WTC11 (cell line): ENCODE measurements around the gene FAM76B.

Experiments used
- FOXP1 ChIP-seq: sonication (generic); formaldehyde crosslinking; IDR thresholded peaks from 2 replicates; pipeline ENCODE4 v1.8.0; 2022; ENCODE audit warnings: missing genetic modification reagents, mild to moderate bottlenecking, moderate library complexity, borderline replicate concordance
- NR1H2 ChIP-seq: sonication (generic); formaldehyde crosslinking; IDR thresholded peaks from 2 replicates; pipeline ENCODE4 v1.9.0; 2021; ENCODE audit warnings: mild to moderate bottlenecking, moderate library complexity, missing genetic modification reagents
- SP1 ChIP-seq: sonication (generic); formaldehyde crosslinking; conservative IDR thresholded peaks from 2 replicates; pipeline ENCODE4 v1.8.1; 2022; ENCODE audit warnings: missing genetic modification reagents
- ZNF219 ChIP-seq: sonication (generic); formaldehyde crosslinking; IDR thresholded peaks from 2 replicates; pipeline ENCODE4 v1.8.0; 2023; ENCODE audit warnings: missing genetic modification reagents, mild to moderate bottlenecking, borderline replicate concordance
- ZNF317 ChIP-seq: sonication (generic); formaldehyde crosslinking; IDR thresholded peaks from 2 replicates; pipeline ENCODE4 v1.8.1; 2023; ENCODE audit warnings: low read depth, mild to moderate bottlenecking, moderate library complexity, missing genetic modification reagents, borderline replicate concordance
- TF ChIP-seq, protein P1 (sequence below): fragments of 200-600 bp; IDR thresholded peaks from 2 replicates; pipeline ENCODE4 v1.8.0; 2022; ENCODE audit warnings: antibody characterized with exemption
- TF ChIP-seq, protein P2 (sequence below): sonication (generic); formaldehyde crosslinking; IDR thresholded peaks from 2 replicates; pipeline ENCODE4 v1.8.1; 2022; ENCODE audit warnings: missing genetic modification reagents, borderline replicate concordance
- TF ChIP-seq, protein P3 (sequence below): fragments of 250-450 bp; sonication (Bioruptor Pico); IDR thresholded peaks from 2 replicates; pipeline ENCODE4 v1.9.0; 2021; ENCODE audit warnings: mild to moderate bottlenecking
- TF ChIP-seq, protein P4 (sequence below): sonication (generic); formaldehyde crosslinking; IDR thresholded peaks from 2 replicates; pipeline ENCODE4 v1.8.1; 2022; ENCODE audit warnings: low read depth, missing genetic modification reagents, borderline replicate concordance
- TF ChIP-seq, protein P5 (sequence below): sonication (generic); formaldehyde crosslinking; IDR thresholded peaks from 2 replicates; pipeline ENCODE4 v1.8.0; 2022; ENCODE audit warnings: mild to moderate bottlenecking, missing genetic modification reagents
- TF ChIP-seq, protein P6 (sequence below): sonication (generic); formaldehyde crosslinking; IDR thresholded peaks from 2 replicates; pipeline ENCODE4 v1.8.0; 2022; ENCODE audit warnings: mild to moderate bottlenecking, missing genetic modification reagents

DNA sequence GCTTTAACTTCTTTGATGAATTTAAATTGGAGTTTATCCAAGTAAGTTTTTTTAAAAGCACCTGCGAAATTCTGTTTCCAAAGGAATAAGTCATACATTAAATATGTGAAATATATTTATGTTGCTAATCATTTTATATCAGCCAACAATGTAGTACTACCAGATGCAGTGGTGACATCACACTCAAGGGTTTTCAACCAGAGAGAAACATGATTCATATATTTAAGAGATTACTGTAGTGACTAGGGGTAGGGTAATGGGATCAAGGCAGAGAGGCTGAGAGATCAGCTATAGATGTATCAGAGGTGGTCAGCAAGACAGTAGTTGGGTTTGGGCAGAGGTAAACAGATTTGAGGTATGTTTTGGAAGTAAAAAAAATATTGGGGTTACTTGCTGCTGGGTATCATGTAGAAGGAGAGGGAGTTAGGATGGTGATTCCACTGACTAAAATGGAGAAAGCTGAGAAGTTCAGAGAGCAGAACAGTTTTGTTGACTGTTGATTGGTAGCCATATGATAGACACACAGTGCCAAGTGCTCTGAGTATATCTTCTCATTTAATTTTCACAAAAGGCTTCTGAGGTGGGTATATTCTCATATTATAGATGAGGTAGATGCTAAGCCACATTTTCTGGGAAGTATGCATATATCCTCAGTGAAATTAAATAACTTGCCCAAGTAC is 40.1 kb upstream of the FAM76B start:
- TF ChIP-seq, protein P1, sequence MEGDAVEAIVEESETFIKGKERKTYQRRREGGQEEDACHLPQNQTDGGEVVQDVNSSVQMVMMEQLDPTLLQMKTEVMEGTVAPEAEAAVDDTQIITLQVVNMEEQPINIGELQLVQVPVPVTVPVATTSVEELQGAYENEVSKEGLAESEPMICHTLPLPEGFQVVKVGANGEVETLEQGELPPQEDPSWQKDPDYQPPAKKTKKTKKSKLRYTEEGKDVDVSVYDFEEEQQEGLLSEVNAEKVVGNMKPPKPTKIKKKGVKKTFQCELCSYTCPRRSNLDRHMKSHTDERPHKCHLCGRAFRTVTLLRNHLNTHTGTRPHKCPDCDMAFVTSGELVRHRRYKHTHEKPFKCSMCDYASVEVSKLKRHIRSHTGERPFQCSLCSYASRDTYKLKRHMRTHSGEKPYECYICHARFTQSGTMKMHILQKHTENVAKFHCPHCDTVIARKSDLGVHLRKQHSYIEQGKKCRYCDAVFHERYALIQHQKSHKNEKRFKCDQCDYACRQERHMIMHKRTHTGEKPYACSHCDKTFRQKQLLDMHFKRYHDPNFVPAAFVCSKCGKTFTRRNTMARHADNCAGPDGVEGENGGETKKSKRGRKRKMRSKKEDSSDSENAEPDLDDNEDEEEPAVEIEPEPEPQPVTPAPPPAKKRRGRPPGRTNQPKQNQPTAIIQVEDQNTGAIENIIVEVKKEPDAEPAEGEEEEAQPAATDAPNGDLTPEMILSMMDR = no peak
- TF ChIP-seq NR1H2 = no peak
- TF ChIP-seq, protein P2, sequence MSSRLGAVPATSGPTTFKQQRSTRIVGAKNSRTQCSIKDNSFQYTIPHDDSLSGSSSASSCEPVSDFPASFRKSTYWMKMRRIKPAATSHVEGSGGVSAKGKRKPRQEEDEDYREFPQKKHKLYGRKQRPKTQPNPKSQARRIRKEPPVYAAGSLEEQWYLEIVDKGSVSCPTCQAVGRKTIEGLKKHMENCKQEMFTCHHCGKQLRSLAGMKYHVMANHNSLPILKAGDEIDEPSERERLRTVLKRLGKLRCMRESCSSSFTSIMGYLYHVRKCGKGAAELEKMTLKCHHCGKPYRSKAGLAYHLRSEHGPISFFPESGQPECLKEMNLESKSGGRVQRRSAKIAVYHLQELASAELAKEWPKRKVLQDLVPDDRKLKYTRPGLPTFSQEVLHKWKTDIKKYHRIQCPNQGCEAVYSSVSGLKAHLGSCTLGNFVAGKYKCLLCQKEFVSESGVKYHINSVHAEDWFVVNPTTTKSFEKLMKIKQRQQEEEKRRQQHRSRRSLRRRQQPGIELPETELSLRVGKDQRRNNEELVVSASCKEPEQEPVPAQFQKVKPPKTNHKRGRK (CRISPR knock-in tag) = no peak
- TF ChIP-seq FOXP1 = no peak
- no peak for TF ChIP-seq SP1 (CRISPR knock-in tag)
- no peak for TF ChIP-seq ZNF317 (CRISPR knock-in tag)
- TF ChIP-seq ZNF219 = no peak
- TF ChIP-seq, protein P3, sequence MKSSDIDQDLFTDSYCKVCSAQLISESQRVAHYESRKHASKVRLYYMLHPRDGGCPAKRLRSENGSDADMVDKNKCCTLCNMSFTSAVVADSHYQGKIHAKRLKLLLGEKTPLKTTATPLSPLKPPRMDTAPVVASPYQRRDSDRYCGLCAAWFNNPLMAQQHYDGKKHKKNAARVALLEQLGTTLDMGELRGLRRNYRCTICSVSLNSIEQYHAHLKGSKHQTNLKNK (CRISPR knock-in tag) = no peak
- TF ChIP-seq, protein P4, sequence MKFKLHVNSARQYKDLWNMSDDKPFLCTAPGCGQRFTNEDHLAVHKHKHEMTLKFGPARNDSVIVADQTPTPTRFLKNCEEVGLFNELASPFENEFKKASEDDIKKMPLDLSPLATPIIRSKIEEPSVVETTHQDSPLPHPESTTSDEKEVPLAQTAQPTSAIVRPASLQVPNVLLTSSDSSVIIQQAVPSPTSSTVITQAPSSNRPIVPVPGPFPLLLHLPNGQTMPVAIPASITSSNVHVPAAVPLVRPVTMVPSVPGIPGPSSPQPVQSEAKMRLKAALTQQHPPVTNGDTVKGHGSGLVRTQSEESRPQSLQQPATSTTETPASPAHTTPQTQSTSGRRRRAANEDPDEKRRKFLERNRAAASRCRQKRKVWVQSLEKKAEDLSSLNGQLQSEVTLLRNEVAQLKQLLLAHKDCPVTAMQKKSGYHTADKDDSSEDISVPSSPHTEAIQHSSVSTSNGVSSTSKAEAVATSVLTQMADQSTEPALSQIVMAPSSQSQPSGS = no peak
- TF ChIP-seq, protein P5, sequence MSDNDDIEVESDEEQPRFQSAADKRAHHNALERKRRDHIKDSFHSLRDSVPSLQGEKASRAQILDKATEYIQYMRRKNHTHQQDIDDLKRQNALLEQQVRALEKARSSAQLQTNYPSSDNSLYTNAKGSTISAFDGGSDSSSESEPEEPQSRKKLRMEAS (CRISPR knock-in tag) = no peak
- TF ChIP-seq, protein P6, sequence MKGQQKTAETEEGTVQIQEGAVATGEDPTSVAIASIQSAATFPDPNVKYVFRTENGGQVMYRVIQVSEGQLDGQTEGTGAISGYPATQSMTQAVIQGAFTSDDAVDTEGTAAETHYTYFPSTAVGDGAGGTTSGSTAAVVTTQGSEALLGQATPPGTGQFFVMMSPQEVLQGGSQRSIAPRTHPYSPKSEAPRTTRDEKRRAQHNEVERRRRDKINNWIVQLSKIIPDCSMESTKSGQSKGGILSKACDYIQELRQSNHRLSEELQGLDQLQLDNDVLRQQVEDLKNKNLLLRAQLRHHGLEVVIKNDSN (CRISPR knock-in tag) = no peak
